H1 (cell line): ENCODE results near the gene MAST2. TPM values are rescaled to one million over a fixed set of nuclear protein-coding genes. Genes with fewer than 3 reads are reported as not detected.

Source experiments
- CTCF ChIA-PET: fragments of 300-600 bp; sonication (Branson Sonifier 250); formaldehyde crosslinking; loops from one replicate; lab custom pipeline; 2021; ENCODE audit not compliant: partially characterized antibody; lab: Charles Lee
- POLR2A ChIA-PET: fragments of 300-600 bp; sonication (Branson Sonifier 250); formaldehyde crosslinking; loops from one replicate; lab custom pipeline; 2021; ENCODE audit warnings: inconsistent platforms; ENCODE audit not compliant: partially characterized antibody; lab: Charles Lee
- DNase-seq, 2 experiments: peaks; one replicate each; pipeline versions ENCODE4 v3.0.0 to v3.0.0-alpha.2; 2010 to 2022; ENCODE audit warnings: low spot score in 2 of 2, low read depth in 1 of 2, mixed read lengths in 1 of 2
- FAIRE-seq: peaks from 2 replicates; lab custom pipeline; 2011; peaks lifted over from hg19 to GRCh38; lab: Jason Lieb, UNC
- H2AFZ ChIP-seq: 2 replicates; pipeline ENCODE4 v1.8.1; 2012; ENCODE audit warnings: low read length, inconsistent platforms
- H2AK5ac ChIP-seq: 2 replicates; pipeline ENCODE4 v1.6.1; 2013; ENCODE audit warnings: low read depth, low read length
- H2BK120ac ChIP-seq: replicated peaks from 2 replicates; pipeline ENCODE3; 2013; ENCODE audit warnings: low read depth, low read length, inconsistent platforms
- H2BK12ac ChIP-seq: 2 replicates; pipeline ENCODE4 v1.6.1; 2013; ENCODE audit warnings: low read depth, low read length
- H2BK15ac ChIP-seq: 2 replicates; pipeline ENCODE4 v1.6.1; 2013; ENCODE audit warnings: low read length
- H2BK20ac ChIP-seq: 2 replicates; pipeline ENCODE4 v1.6.1; 2013; ENCODE audit warnings: low read length
- H2BK5ac ChIP-seq: 2 replicates; pipeline ENCODE4 v1.6.1; 2013; ENCODE audit warnings: low read depth, low read length
- H3K14ac ChIP-seq: 2 replicates; pipeline ENCODE4 v1.6.1; 2013; ENCODE audit warnings: inconsistent platforms; ENCODE audit not compliant: insufficient read length
- H3K18ac ChIP-seq: 2 replicates; pipeline ENCODE4 v1.6.1; 2013; ENCODE audit warnings: low read length; ENCODE audit errors: extremely low read depth
- H3K23ac ChIP-seq: 2 replicates; pipeline ENCODE4 v1.6.1; 2013; ENCODE audit warnings: inconsistent platforms; ENCODE audit not compliant: insufficient read length
- H3K23me2 ChIP-seq: 2 replicates; pipeline ENCODE4 v1.6.1; 2013; ENCODE audit warnings: low read depth, low read length
- H3K27ac ChIP-seq: 2 replicates; pipeline ENCODE4 v1.6.1; 2011; ENCODE audit warnings: low read depth, low read length, inconsistent platforms
- H3K27me3 ChIP-seq, 4 experiments: replicated peaks in 1 of 4; 1 replicate in 1 of 4; 2 replicates in 3 of 4; pipeline versions ENCODE4 v1.6.1 to v1.8.1; 2011 to 2013; ENCODE audit warnings: low read length in 3 of 4, mild to moderate bottlenecking in 3 of 4, inconsistent platforms in 2 of 4, mixed read lengths in 2 of 4, moderate library complexity in 1 of 4; ENCODE audit not compliant: control insufficient read depth in 3 of 4, insufficient read depth in 3 of 4; ENCODE audit errors: extremely low read depth in 1 of 4
- H3K36me3 ChIP-seq, 4 experiments: 2 replicates each; pipeline versions ENCODE4 v1.6.1 to v1.8.1; 2011 to 2013; ENCODE audit warnings: mild to moderate bottlenecking in 4 of 4, low read length in 3 of 4, moderate library complexity in 2 of 4, control low read depth in 1 of 4, inconsistent platforms in 1 of 4; ENCODE audit not compliant: insufficient read depth in 4 of 4, control insufficient read depth in 2 of 4
- H3K4ac ChIP-seq: replicated peaks from 2 replicates; pipeline ENCODE3; 2013; ENCODE audit warnings: low read length, low read depth, mixed read lengths, inconsistent platforms; ENCODE audit not compliant: insufficient read length
- H3K4me1 ChIP-seq, 4 experiments: replicated peaks in 1 of 4; 1 replicate in 1 of 4; 2 replicates in 3 of 4; pipeline versions ENCODE4 v1.6.1 to v1.8.1; 2011 to 2013; ENCODE audit warnings: low read length in 3 of 4, inconsistent platforms in 2 of 4, mixed read lengths in 1 of 4; ENCODE audit not compliant: insufficient read depth in 4 of 4, control insufficient read depth in 3 of 4
- H3K4me2 ChIP-seq, 2 experiments: 2 replicates each; pipeline versions ENCODE4 v1.6.1 to v1.8.1; 2011 to 2013; ENCODE audit warnings: low read depth in 2 of 2, low read length in 2 of 2, control low read depth in 1 of 2, inconsistent platforms in 1 of 2, mild to moderate bottlenecking in 1 of 2; ENCODE audit not compliant: insufficient read depth in 1 of 2
- H3K4me3 ChIP-seq, 4 experiments: fragments of 200-600, 300-600 bp in 1 of 4; sonication (generic), shearing (Covaris generic), sonication (Bioruptor Twin) in 1 of 4; 2 replicates each; pipeline versions ENCODE4 v1.5.1 to v1.8.1; 2011 to 2016; ENCODE audit warnings: low read length in 4 of 4, low read depth in 3 of 4, control low read depth in 2 of 4, inconsistent platforms in 2 of 4, mild to moderate bottlenecking in 2 of 4, mixed read lengths in 1 of 4, moderate library complexity in 1 of 4; ENCODE audit not compliant: insufficient read depth in 2 of 4; ENCODE audit errors: extremely low read depth in 1 of 4
- H3K56ac ChIP-seq: replicated peaks from 2 replicates; pipeline ENCODE3; 2013; ENCODE audit warnings: low read depth, mild to moderate bottlenecking, mixed read lengths, low read length, inconsistent platforms; ENCODE audit not compliant: insufficient read length
- H3K79me1 ChIP-seq: 2 replicates; pipeline ENCODE4 v1.6.1; 2013; ENCODE audit warnings: low read depth, low read length, control low read depth
- H3K79me2 ChIP-seq, 2 experiments: 2 replicates each; pipeline versions ENCODE4 v1.6.1 to v1.8.1; 2012 to 2013; ENCODE audit warnings: low read length in 2 of 2, mild to moderate bottlenecking in 2 of 2, inconsistent platforms in 1 of 2; ENCODE audit not compliant: insufficient read depth in 2 of 2, control insufficient read depth in 1 of 2
- H3K9ac ChIP-seq, 4 experiments: replicated peaks in 1 of 4; 1 replicate in 1 of 4; 2 replicates in 3 of 4; pipeline versions ENCODE4 v1.6.1 to v1.8.1; 2011 to 2013; ENCODE audit warnings: low read depth in 3 of 4, low read length in 3 of 4, control low read depth in 2 of 4, mild to moderate bottlenecking in 2 of 4, moderate library complexity in 2 of 4, inconsistent platforms in 1 of 4; ENCODE audit errors: extremely low read depth in 1 of 4
- H3K9me3 ChIP-seq, 2 experiments: 2 replicates each; pipeline versions ENCODE4 v1.6.1 to v1.8.1; 2012 to 2013; ENCODE audit warnings: mild to moderate bottlenecking in 2 of 2, moderate library complexity in 2 of 2, control low read depth in 1 of 2, inconsistent platforms in 1 of 2, low read depth in 1 of 2, low read length in 1 of 2, mixed read lengths in 1 of 2; ENCODE audit not compliant: insufficient read depth in 2 of 2
- H4K20me1 ChIP-seq, 2 experiments: replicated peaks in 1 of 2; 2 replicates each; pipeline versions ENCODE3 to v1.8.1; 2011 to 2013; ENCODE audit warnings: inconsistent platforms in 2 of 2, low read length in 2 of 2, mild to moderate bottlenecking in 1 of 2; ENCODE audit not compliant: insufficient read depth in 2 of 2, control insufficient read depth in 1 of 2
- H4K5ac ChIP-seq: 2 replicates; pipeline ENCODE4 v1.6.1; 2013; ENCODE audit warnings: low read length, low read depth, mixed read lengths, inconsistent platforms; ENCODE audit not compliant: insufficient read length
- H4K8ac ChIP-seq: 2 replicates; pipeline ENCODE4 v1.8.0; 2013; ENCODE audit warnings: mild to moderate bottlenecking, moderate library complexity, low read length, inconsistent platforms; ENCODE audit not compliant: insufficient read depth; ENCODE audit errors: extremely low read depth
- H4K91ac ChIP-seq: replicated peaks from 2 replicates; pipeline ENCODE3; 2013; ENCODE audit warnings: low read length, mixed read lengths, inconsistent platforms; ENCODE audit not compliant: insufficient read length
- CBX8 ChIP-seq: fragments of 300-800, 300-1000 bp; sonication (generic); IDR thresholded peaks from 2 replicates; pipeline ENCODE4 v1.7.1; 2016; ENCODE audit warnings: low read depth, low read length, borderline replicate concordance
- CHD1 ChIP-seq: IDR thresholded peaks from 2 replicates; pipeline ENCODE4 v1.6.1; 2012; ENCODE audit warnings: low read depth, low read length, improper control_type of control experiment
- E2F6 ChIP-seq: IDR thresholded peaks from 2 replicates; pipeline ENCODE4 v1.6.1; 2012; ENCODE audit warnings: inconsistent platforms
- FOSL1 ChIP-seq: IDR thresholded peaks from 2 replicates; pipeline ENCODE4 v1.6.1; 2011; ENCODE audit warnings: mild to moderate bottlenecking, low read depth, low read length, moderate library complexity; ENCODE audit not compliant: insufficient read depth
- GTF2F1 ChIP-seq: IDR thresholded peaks from 2 replicates; pipeline ENCODE4 v1.6.1; 2012; ENCODE audit warnings: low read depth, low read length, improper control_type of control experiment, borderline replicate concordance
- JUN ChIP-seq: IDR thresholded peaks from 2 replicates; pipeline ENCODE4 v1.6.1; 2011; ENCODE audit warnings: low read depth, mild to moderate bottlenecking, improper control_type of control experiment, low read length
- KDM5A ChIP-seq: fragments of 200-600 bp; IDR thresholded peaks from 2 replicates; pipeline ENCODE4 v1.7.1; 2012; ENCODE audit warnings: mild to moderate bottlenecking, low read length, inconsistent platforms, mixed read lengths
- RAD21 ChIP-seq, 2 experiments: IDR thresholded peaks in 1 of 2; conservative IDR thresholded peaks in 1 of 2; 2 replicates each; pipeline ENCODE4 v1.6.1; 2011; ENCODE audit warnings: low read depth in 2 of 2, low read length in 2 of 2, improper control_type of control experiment in 1 of 2, inconsistent platforms in 1 of 2, mild to moderate bottlenecking in 1 of 2, moderate library complexity in 1 of 2
- RFX5 ChIP-seq: IDR thresholded peaks from 2 replicates; pipeline ENCODE4 v1.6.1; 2011; ENCODE audit warnings: low read depth, low read length, improper control_type of control experiment, borderline replicate concordance
- SIX5 ChIP-seq: IDR thresholded peaks from 2 replicates; pipeline ENCODE4 v1.6.1; 2011; ENCODE audit warnings: mild to moderate bottlenecking, low read depth, low read length
- SP1 ChIP-seq: IDR thresholded peaks from 2 replicates; pipeline ENCODE4 v1.6.1; 2011; ENCODE audit warnings: low read depth, low read length
- SP4 ChIP-seq: IDR thresholded peaks from 2 replicates; pipeline ENCODE4 v1.6.1; 2012; ENCODE audit warnings: low read length, inconsistent platforms
- TBP ChIP-seq: IDR thresholded peaks from 2 replicates; pipeline ENCODE4 v1.6.1; 2011; ENCODE audit warnings: low read depth, low read length, improper control_type of control experiment
- TEAD4 ChIP-seq: IDR thresholded peaks from 2 replicates; pipeline ENCODE4 v1.6.1; 2012; ENCODE audit warnings: low read depth, low read length, inconsistent platforms, mixed read lengths
- WGBS, 2 experiments: shearing (Covaris generic) in 1 of 2; methylation state at CpG; one replicate each; pipeline versions ENCODE4 v1.1.6 to v1.1.7; 2013 to 2015; ENCODE audit warnings: low lambda C conversion rate in 2 of 2, mixed read lengths in 2 of 2, inconsistent platforms in 1 of 2, low coverage in 1 of 2, missing lambda C conversion rate in 1 of 2; ENCODE audit not compliant: insufficient replicate concordance in 2 of 2, insufficient coverage in 1 of 2, insufficient read length in 1 of 2; ENCODE audit errors: extremely low coverage in 1 of 2, missing lambda C conversion rate in 1 of 2; 5-methylcytosine and 5-hydroxymethylcytosine counted together
- polyA plus RNA-seq, 7 experiments: library from polyadenylated mRNA; depleted of rRNA in 3 of 7; stranded (reverse) in 5 of 7; unstranded in 2 of 7; fragments of >200 nt in 5 of 7; fragments of 200-250 nt in 2 of 7; gene quantifications; 1 replicate in 5 of 7; 2 replicates in 1 of 7; 4 replicates in 1 of 7; pipeline versions ENCODE4 v1.2.1 to v1.2.3, GENCODE V29; 2011 to 2013; ENCODE audit warnings: missing spikeins in 2 of 7, mixed read lengths in 2 of 7
- total RNA-seq: library from RNA; stranded (reverse); fragmentation: NEBNext Ultra II Directional; extraction: Animal tissue kit (Norgen Biotek cat#: 25700); gene quantifications from 2 replicates; pipeline ENCODE4 v1.2.1, GENCODE V29; 2021

The MAST2 gene
- total and polyA plus RNA-seq, 2 of the 8 experiments (the other 6 are each of a cell fraction or from before 2014, with no cell fraction given), result 20.5 to 35.4 TPM

GRCh38 chr1:45972621-45973020 lies 169.2 kb downstream of the MAST2 start:
- no peak overlapping the region for H2BK120ac ChIP-seq
- no peak overlapping the region for H3K23ac ChIP-seq
- no peak overlapping the region for H4K8ac ChIP-seq
- H3K27ac ChIP-seq, result no peak overlapping the region
- no peak overlapping the region for H2BK12ac ChIP-seq
- no peak overlapping the region for H3K4ac ChIP-seq
- H4K5ac ChIP-seq, result no peak overlapping the region
- 79% methylated on average over 2 of the region's 2 CpGs; no CpG with 5 or more reads in 1 of the 2 experiments for WGBS, 2 experiments
- ChIA-PET CTCF (interaction anchor here (0.9 to 1.6 kb wide), 2 partner anchors 15 to 29 kb away, joined by 3 read pairs; no protein-coding TSS in a partner anchor), POLR2A (interaction anchor here (0.6 kb wide), 1 partner anchor 92 kb away, joined by 3 read pairs; no protein-coding TSS in a partner anchor)
- no peaks in the 10 kb centered on the region for H3K9me3 ChIP-seq
- H3K56ac ChIP-seq, result no peak overlapping the region
- H3K18ac ChIP-seq, result no peak overlapping the region
- no peaks in the 10 kb centered on the region for H4K20me1 ChIP-seq
- H3K79me1 ChIP-seq, result no peaks in the 10 kb centered on the region; the same call in 1 of the 2 replicates
- no peak for FAIRE-seq
- H3K4me3 ChIP-seq, result no peak overlapping the region
- no peaks in the 10 kb centered on the region for H3K79me2 ChIP-seq
- H3K36me3 ChIP-seq, result peaks cover 0 to 8% (median 0%) of the 10 kb centered on the region in 4 experiments; a peak in 2 of 8 replicates
- DNase-seq, result no peak
- no peak overlapping the region for H4K91ac ChIP-seq
- H2AFZ ChIP-seq, result no peak overlapping the region
- no peaks in the 10 kb centered on the region for H3K23me2 ChIP-seq
- no peak overlapping the region for H3K14ac ChIP-seq
- no peak overlapping the region for H2BK5ac ChIP-seq
- H3K4me2 ChIP-seq, result no peak overlapping the region
- no peak overlapping the region for H3K9ac ChIP-seq
- no peak overlapping the region for H2BK20ac ChIP-seq
- no peaks in the 10 kb centered on the region for H3K4me1 ChIP-seq
- no peaks in the 10 kb centered on the region for H3K27me3 ChIP-seq
- no peak overlapping the region for H2BK15ac ChIP-seq
- H2AK5ac ChIP-seq, result no peak overlapping the region
- TF ChIP-seq TBP, result no peak
- TF ChIP-seq RFX5, result no peak
- TF ChIP-seq RAD21 (IDR thresholded peaks at IDR 0.05 in 1 of 2, conservative IDR thresholded peaks at IDR 0.05 in 1 of 2; ENCODE audit: low read depth in 2 of 2, low read length in 2 of 2), result no peak
- TF ChIP-seq CBX8, result no peak
- no peak for TF ChIP-seq SIX5
- TF ChIP-seq CHD1, result no peak
- TF ChIP-seq SP1, result no peak
- TF ChIP-seq GTF2F1, result no peak
- TF ChIP-seq SP4, result no peak
- no peak for TF ChIP-seq JUN
- no peak for TF ChIP-seq KDM5A
- no peak for TF ChIP-seq FOSL1
- TF ChIP-seq TEAD4, result no peak
- TF ChIP-seq E2F6, result no peak
